ENCODE measurements around the gene SLAMF1.

Gene SLAMF1

DNA sequence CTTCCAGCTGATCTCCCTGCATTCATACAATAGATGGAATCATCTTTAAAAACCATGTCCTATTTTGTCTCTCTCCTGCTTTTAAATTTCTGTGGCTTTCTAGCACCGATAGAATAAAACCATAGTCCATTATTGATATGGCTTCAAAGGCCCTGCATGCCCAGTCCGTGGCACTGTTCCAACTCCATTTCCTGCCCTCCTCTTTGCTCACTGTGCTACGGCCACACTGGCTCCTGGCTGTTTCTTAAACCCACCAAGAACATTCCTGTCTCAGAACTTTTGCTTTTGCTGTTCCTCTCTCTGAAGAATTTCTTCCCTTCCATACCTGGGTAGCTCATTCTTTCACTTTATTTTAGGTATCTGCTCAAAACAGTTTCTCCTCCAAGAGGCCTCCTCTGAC is 7.2 kb downstream of the SLAMF1 start:
- H3K27me3 ChIP-seq (ENCODE audit: insufficient read depth, poor library complexity, severe bottlenecking): no peaks in the 10 kb centered on the region
- TF ChIP-seq, protein P1, sequence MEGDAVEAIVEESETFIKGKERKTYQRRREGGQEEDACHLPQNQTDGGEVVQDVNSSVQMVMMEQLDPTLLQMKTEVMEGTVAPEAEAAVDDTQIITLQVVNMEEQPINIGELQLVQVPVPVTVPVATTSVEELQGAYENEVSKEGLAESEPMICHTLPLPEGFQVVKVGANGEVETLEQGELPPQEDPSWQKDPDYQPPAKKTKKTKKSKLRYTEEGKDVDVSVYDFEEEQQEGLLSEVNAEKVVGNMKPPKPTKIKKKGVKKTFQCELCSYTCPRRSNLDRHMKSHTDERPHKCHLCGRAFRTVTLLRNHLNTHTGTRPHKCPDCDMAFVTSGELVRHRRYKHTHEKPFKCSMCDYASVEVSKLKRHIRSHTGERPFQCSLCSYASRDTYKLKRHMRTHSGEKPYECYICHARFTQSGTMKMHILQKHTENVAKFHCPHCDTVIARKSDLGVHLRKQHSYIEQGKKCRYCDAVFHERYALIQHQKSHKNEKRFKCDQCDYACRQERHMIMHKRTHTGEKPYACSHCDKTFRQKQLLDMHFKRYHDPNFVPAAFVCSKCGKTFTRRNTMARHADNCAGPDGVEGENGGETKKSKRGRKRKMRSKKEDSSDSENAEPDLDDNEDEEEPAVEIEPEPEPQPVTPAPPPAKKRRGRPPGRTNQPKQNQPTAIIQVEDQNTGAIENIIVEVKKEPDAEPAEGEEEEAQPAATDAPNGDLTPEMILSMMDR (IDR thresholded peaks at IDR 0.05; ENCODE audit: insufficient read depth, low read length): no peak
- TF ChIP-seq SPI1 (IDR thresholded peaks at IDR 0.05; ENCODE audit: borderline replicate concordance, low read depth) (no peak), POLR2AphosphoS5 (IDR thresholded peaks at IDR 0.05; ENCODE audit: low read depth) (no peak), GABPA (IDR thresholded peaks at IDR 0.05; ENCODE audit: low read depth) (no peak)
- TF ChIP-seq, protein P2, sequence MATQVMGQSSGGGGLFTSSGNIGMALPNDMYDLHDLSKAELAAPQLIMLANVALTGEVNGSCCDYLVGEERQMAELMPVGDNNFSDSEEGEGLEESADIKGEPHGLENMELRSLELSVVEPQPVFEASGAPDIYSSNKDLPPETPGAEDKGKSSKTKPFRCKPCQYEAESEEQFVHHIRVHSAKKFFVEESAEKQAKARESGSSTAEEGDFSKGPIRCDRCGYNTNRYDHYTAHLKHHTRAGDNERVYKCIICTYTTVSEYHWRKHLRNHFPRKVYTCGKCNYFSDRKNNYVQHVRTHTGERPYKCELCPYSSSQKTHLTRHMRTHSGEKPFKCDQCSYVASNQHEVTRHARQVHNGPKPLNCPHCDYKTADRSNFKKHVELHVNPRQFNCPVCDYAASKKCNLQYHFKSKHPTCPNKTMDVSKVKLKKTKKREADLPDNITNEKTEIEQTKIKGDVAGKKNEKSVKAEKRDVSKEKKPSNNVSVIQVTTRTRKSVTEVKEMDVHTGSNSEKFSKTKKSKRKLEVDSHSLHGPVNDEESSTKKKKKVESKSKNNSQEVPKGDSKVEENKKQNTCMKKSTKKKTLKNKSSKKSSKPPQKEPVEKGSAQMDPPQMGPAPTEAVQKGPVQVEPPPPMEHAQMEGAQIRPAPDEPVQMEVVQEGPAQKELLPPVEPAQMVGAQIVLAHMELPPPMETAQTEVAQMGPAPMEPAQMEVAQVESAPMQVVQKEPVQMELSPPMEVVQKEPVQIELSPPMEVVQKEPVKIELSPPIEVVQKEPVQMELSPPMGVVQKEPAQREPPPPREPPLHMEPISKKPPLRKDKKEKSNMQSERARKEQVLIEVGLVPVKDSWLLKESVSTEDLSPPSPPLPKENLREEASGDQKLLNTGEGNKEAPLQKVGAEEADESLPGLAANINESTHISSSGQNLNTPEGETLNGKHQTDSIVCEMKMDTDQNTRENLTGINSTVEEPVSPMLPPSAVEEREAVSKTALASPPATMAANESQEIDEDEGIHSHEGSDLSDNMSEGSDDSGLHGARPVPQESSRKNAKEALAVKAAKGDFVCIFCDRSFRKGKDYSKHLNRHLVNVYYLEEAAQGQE (IDR thresholded peaks at IDR 0.05; ENCODE audit: insufficient replicate concordance, low read depth): no peak
- H3K4me3 ChIP-seq (replicated peaks; ENCODE audit: insufficient read depth, low read length): no peak overlapping the region
- H3K27ac ChIP-seq (replicated peaks): no peak overlapping the region
- no peak for DNase-seq (ENCODE audit: low read depth in 1 of 2, low spot score in 1 of 2)

DNA sequence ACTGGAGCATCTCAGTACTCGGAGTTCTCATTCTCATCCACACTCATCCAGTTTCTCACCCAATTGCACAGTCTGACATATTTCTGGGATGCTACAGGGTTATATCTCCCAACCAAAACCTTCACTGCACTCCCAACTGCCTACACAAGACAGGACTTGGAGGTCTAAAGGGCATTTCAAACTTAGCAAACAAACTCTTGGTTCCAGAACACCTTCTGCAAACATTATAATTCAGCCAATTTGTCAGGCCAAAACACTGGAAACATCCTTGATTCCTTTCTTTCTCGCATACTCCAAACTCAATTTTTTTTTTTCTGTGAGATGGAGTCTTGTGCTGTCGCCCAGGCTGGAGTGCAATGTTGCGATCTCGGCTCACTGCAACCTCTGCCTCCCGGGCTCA is 7.9 kb downstream of the SLAMF1 start:
- H3K27ac ChIP-seq (replicated peaks): no peak overlapping the region
- TF ChIP-seq, protein P2 (IDR thresholded peaks at IDR 0.05; ENCODE audit: insufficient replicate concordance, low read depth): no peak
- TF ChIP-seq SPI1 (IDR thresholded peaks at IDR 0.05; ENCODE audit: borderline replicate concordance, low read depth) (no peak), GABPA (IDR thresholded peaks at IDR 0.05; ENCODE audit: low read depth) (no peak), POLR2AphosphoS5 (IDR thresholded peaks at IDR 0.05; ENCODE audit: low read depth) (no peak)
- TF ChIP-seq, protein P1 (IDR thresholded peaks at IDR 0.05; ENCODE audit: insufficient read depth, low read length): no peak

DNA sequence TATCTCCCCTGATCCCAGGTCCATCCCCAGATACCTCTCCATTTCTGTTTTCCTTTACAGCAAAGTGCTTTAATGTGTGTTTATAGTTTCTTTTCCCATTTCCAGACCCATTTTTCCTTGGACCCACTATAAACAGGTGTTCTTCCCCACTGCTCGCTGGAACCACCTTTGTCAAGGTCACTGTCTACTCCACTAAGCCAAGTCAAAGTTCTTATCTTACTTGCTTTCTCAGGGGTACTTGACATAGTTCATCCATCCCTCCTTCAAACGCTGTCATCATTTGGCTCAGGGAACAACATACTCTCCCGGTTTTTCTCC is 8.3 kb downstream of the SLAMF1 start:
- no peak for TF ChIP-seq POLR2AphosphoS5 (IDR thresholded peaks at IDR 0.05; ENCODE audit: low read depth)
- TF ChIP-seq, protein P1 (IDR thresholded peaks at IDR 0.05; ENCODE audit: insufficient read depth, low read length): no peak
- H3K27me3 ChIP-seq (ENCODE audit: insufficient read depth, poor library complexity, severe bottlenecking): no peaks in the 10 kb centered on the region
- no peak overlapping the region for H3K27ac ChIP-seq (replicated peaks)
- no peak for DNase-seq (ENCODE audit: low read depth in 1 of 2, low spot score in 1 of 2)
- H3K4me3 ChIP-seq (replicated peaks; ENCODE audit: insufficient read depth, low read length): no peak overlapping the region

More for the DNA sequence above, 7.9 kb downstream of the SLAMF1 start:
- no peak overlapping the region for H3K4me3 ChIP-seq (replicated peaks; ENCODE audit: insufficient read depth, low read length)
- no peak for DNase-seq (ENCODE audit: low read depth in 1 of 2, low spot score in 1 of 2)
- no peaks in the 10 kb centered on the region for H3K27me3 ChIP-seq (ENCODE audit: insufficient read depth, poor library complexity, severe bottlenecking)

DNA sequence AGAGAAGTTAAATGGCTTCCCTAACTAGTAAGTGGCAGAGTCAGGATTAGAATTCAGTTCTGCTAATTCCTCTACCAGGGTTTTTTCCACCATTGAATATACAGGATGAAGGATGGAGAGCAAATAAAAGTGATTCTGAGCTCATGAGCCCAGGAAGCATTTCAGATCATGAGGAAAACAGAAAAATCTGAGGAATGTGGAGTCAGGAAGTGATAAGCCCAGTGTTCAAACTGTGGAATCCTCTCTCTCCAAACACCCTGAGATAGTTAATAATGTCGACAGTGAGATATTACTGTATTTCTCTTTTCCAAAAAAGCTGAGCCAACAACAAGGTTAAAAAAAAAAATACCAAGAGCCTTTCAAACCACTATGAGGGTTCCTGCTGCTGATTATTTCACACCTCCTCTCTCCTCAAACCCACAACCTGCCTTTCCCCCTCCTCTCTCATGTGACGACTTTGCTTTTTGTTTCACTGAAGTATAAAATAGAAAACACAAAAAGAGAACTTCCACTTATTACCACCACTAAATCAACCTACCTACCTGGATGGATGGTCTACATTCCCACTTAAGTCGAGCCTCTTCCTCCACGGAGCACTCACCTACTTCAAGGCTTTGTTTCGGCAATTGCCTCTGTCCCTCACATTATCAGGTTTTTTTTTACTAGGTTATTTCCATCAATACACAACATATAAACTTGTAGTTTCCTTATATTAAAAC is 8.9 kb downstream of the SLAMF1 start:
- TF ChIP-seq, protein P1 (IDR thresholded peaks at IDR 0.05; ENCODE audit: insufficient read depth, low read length): no peak
- TF ChIP-seq, protein P2 (IDR thresholded peaks at IDR 0.05; ENCODE audit: insufficient replicate concordance, low read depth): no peak
- no peak for TF ChIP-seq SPI1 (IDR thresholded peaks at IDR 0.05; ENCODE audit: borderline replicate concordance, low read depth)
- no peak for TF ChIP-seq GABPA (IDR thresholded peaks at IDR 0.05; ENCODE audit: low read depth)
- TF ChIP-seq POLR2AphosphoS5 (IDR thresholded peaks at IDR 0.05; ENCODE audit: low read depth): no peak
- no peak for DNase-seq (ENCODE audit: low read depth in 1 of 2, low spot score in 1 of 2)
- Histone ChIP-seq H3K27ac (replicated peaks) (no peak overlapping the region), H3K27me3 (ENCODE audit: insufficient read depth, poor library complexity, severe bottlenecking) (no peaks in the 10 kb centered on the region), H3K4me3 (replicated peaks; ENCODE audit: insufficient read depth, low read length) (no peak overlapping the region)
